HepG2 (cell line): ENCODE results near the gene METRNL. TPM values are rescaled to one million over a fixed set of nuclear protein-coding genes. Genes with fewer than 3 reads are reported as not detected.
"Not testable (repeated sequence)": the region's sequence is repeated elsewhere in the genome, so short reads cannot be mapped to it uniquely, and the experiment has no call there.

ENCODE experiments used
- ATAC-seq: fragments of 200-7000 bp; cut with Tn5 transposase; 3 replicates; pipeline ENCODE4 v1.9.1; 2020; ENCODE audit warnings: mild to moderate bottlenecking, moderate library complexity
- BruUV-seq: library from RNA; stranded (reverse); fragments of 400-500 nt; replicated peaks from 2 replicates; lab custom pipeline; 2021; lab: Mats Ljungman, UMichigan
- CTCF ChIA-PET: fragments of 300-600 bp; formaldehyde crosslinking; extraction: SDS; loops from one replicate; lab custom pipeline; 2021; ENCODE audit warnings: low total read pairs, inconsistent platforms, low intra/inter-chr PET ratio; lab: Yijun Ruan, JAX
- POLR2A ChIA-PET: fragments of 350-600 bp; sonication (Branson Sonifier 250); formaldehyde crosslinking; loops from one replicate; lab custom pipeline; 2020; ENCODE audit warnings: antibody characterized with exemption, inconsistent platforms; lab: Yijun Ruan, JAX
- DNase-seq: peaks from one replicate; pipeline ENCODE4 v3.0.0-alpha.2; 2015; ENCODE audit warnings: low spot score
- FAIRE-seq: peaks from 3 replicates; lab custom pipeline; 2011; peaks lifted over from hg19 to GRCh38; lab: Jason Lieb, UNC
- H2AFZ ChIP-seq: one replicate; pipeline ENCODE4 v1.6.1; 2011; ENCODE audit warnings: low read length, inconsistent platforms
- H3K27ac ChIP-seq: fragments of 300-600 bp; 3 replicates; pipeline ENCODE4 v1.8.0; 2011; ENCODE audit warnings: mixed run types, mild to moderate bottlenecking, mixed read lengths, low read length, inconsistent platforms; ENCODE audit not compliant: insufficient read depth; ENCODE audit errors: extremely low read length
- H3K27me3 ChIP-seq, 2 experiments: fragments of 200-600 bp in 1 of 2; 2 replicates in 1 of 2; 3 replicates in 1 of 2; pipeline versions ENCODE4 v1.6.0 to v1.8.0; 2011; ENCODE audit warnings: low read length in 2 of 2, mild to moderate bottlenecking in 2 of 2, moderate library complexity in 2 of 2, inconsistent platforms in 1 of 2; ENCODE audit not compliant: insufficient read depth in 2 of 2, control insufficient read depth in 1 of 2
- H3K36me3 ChIP-seq, 2 experiments: fragments of 200-600 bp in 1 of 2; replicated peaks in 1 of 2; 2 replicates in 1 of 2; 3 replicates in 1 of 2; pipeline versions ENCODE4 v1.5.1 to v1.8.0; 2011; ENCODE audit warnings: low read length in 2 of 2, inconsistent platforms in 1 of 2; ENCODE audit not compliant: insufficient read depth in 2 of 2, control insufficient read depth in 1 of 2
- H3K4me1 ChIP-seq: 2 replicates; pipeline ENCODE4 v1.5.1; 2012; ENCODE audit warnings: low read length, inconsistent platforms; ENCODE audit not compliant: insufficient read depth
- H3K4me2 ChIP-seq: 2 replicates; pipeline ENCODE4 v1.6.0; 2011; ENCODE audit warnings: low read depth, low read length, inconsistent platforms
- H3K4me3 ChIP-seq, 3 experiments: fragments of 200-600 bp in 1 of 3; sonication (generic), shearing (Covaris generic) in 1 of 3; replicated peaks in 1 of 3; 2 replicates each; pipeline ENCODE4 v1.5.1; 2011 to 2016; ENCODE audit warnings: low read length in 3 of 3, inconsistent platforms in 2 of 3, low read depth in 2 of 3, mild to moderate bottlenecking in 2 of 3, control low read depth in 1 of 3, mixed read lengths in 1 of 3; ENCODE audit not compliant: insufficient read depth in 1 of 3
- H3K79me2 ChIP-seq: one replicate; pipeline ENCODE4 v1.6.1; 2011; ENCODE audit warnings: low read length, inconsistent platforms; ENCODE audit not compliant: insufficient read depth
- H3K9ac ChIP-seq: 2 replicates; pipeline ENCODE4 v1.6.0; 2011; ENCODE audit warnings: mild to moderate bottlenecking, low read depth, low read length, inconsistent platforms; ENCODE audit not compliant: insufficient read depth
- H3K9me3 ChIP-seq: 2 replicates; pipeline ENCODE4 v1.5.1; 2012; ENCODE audit warnings: mild to moderate bottlenecking, low read length
- H4K20me1 ChIP-seq: 2 replicates; pipeline ENCODE4 v1.6.0; 2011; ENCODE audit warnings: inconsistent platforms, mild to moderate bottlenecking, low read length, moderate library complexity; ENCODE audit not compliant: insufficient read depth
- ATF1 ChIP-seq: IDR thresholded peaks from 2 replicates; pipeline ENCODE4 v1.6.1; 2016; ENCODE audit warnings: mild to moderate bottlenecking, control low read depth
- CCDC6 ChIP-seq: sonication (generic); formaldehyde crosslinking; IDR thresholded peaks from 2 replicates; pipeline ENCODE4 v1.8.1; 2022; ENCODE audit warnings: mild to moderate bottlenecking, missing genetic modification reagents, moderate library complexity
- GATA4 ChIP-seq: sonication (generic); IDR thresholded peaks from 2 replicates; pipeline ENCODE4 v1.6.1; 2016; ENCODE audit warnings: antibody characterized with exemption, low read depth, borderline replicate concordance
- HDAC2 ChIP-seq: sonication (generic); formaldehyde crosslinking; IDR thresholded peaks from 2 replicates; pipeline ENCODE4 v1.4.0; 2020; ENCODE audit warnings: missing genetic modification reagents
- HHEX ChIP-seq: IDR thresholded peaks from 2 replicates; pipeline ENCODE4 v1.6.1; 2016; ENCODE audit warnings: control low read depth
- MAFG ChIP-seq: sonication (generic); formaldehyde crosslinking; IDR thresholded peaks from 2 replicates; pipeline ENCODE4 v1.5.1; 2020; ENCODE audit warnings: mild to moderate bottlenecking, missing genetic modification reagents
- NKX3-1 ChIP-seq: sonication (generic); formaldehyde crosslinking; IDR thresholded peaks from 2 replicates; pipeline ENCODE4 v1.5.0; 2020; ENCODE audit warnings: missing genetic modification reagents
- PAWR ChIP-seq: sonication (generic); formaldehyde crosslinking; IDR thresholded peaks from 2 replicates; pipeline ENCODE4 v1.4.0; 2020; ENCODE audit warnings: missing genetic modification reagents, mild to moderate bottlenecking, borderline replicate concordance
- POLR2G ChIP-seq: fragments of 200-400 bp; formaldehyde crosslinking; IDR thresholded peaks from 2 replicates; pipeline ENCODE4 v1.6.1; 2018; ENCODE audit warnings: mild to moderate bottlenecking, low read depth, low read length, moderate library complexity
- RBM22 ChIP-seq: fragments of 200-400 bp; formaldehyde crosslinking; optimal IDR thresholded peaks from 2 replicates; pipeline ENCODE3; 2017; ENCODE audit warnings: mild to moderate bottlenecking, low read length, moderate library complexity
- SMYD3 ChIP-seq: sonication (generic); formaldehyde crosslinking; IDR thresholded peaks from 2 replicates; pipeline ENCODE4 v1.8.1; 2023; ENCODE audit warnings: mild to moderate bottlenecking, missing genetic modification reagents
- SOX5 ChIP-seq: IDR thresholded peaks from 2 replicates; pipeline ENCODE4 v1.6.1; 2016; ENCODE audit warnings: borderline replicate concordance
- SP4 ChIP-seq: sonication (generic); formaldehyde crosslinking; IDR thresholded peaks from 2 replicates; pipeline ENCODE4 v1.8.1; 2023; ENCODE audit warnings: mild to moderate bottlenecking, missing genetic modification reagents
- ZNF17 ChIP-seq: sonication (generic); formaldehyde crosslinking; IDR thresholded peaks from 2 replicates; pipeline ENCODE4 v1.5.0; 2020; ENCODE audit warnings: mild to moderate bottlenecking, missing genetic modification reagents
- ZNF562 ChIP-seq: sonication (generic); formaldehyde crosslinking; IDR thresholded peaks from 2 replicates; pipeline ENCODE4 v1.8.0; 2022; ENCODE audit warnings: missing genetic modification reagents, borderline replicate concordance
- ZSCAN29 ChIP-seq: sonication (generic); formaldehyde crosslinking; conservative IDR thresholded peaks from 2 replicates; pipeline ENCODE4 v1.4.0; 2020; ENCODE audit warnings: mild to moderate bottlenecking, missing genetic modification reagents
- WGBS: methylation state at CpG from one replicate; pipeline ENCODE4 v1.1.6; 2017; ENCODE audit warnings: low lambda C conversion rate; 5-methylcytosine and 5-hydroxymethylcytosine counted together
- in situ Hi-C: cut with HindIII; loops from 2 replicates; pipeline ENCODE4 v1.10.0; 2017; ENCODE audit warnings: low pct_unique_long_range_greater_than_20kb; ENCODE audit not compliant: extremely low pct_ligation_motif_present
- intact Hi-C: fragments of 100-400 bp; cut with micrococcal nuclease; formaldehyde crosslinking; loops from one replicate; pipeline ENCODE4 v1.10.0; 2022; ENCODE audit not compliant: unreplicated experiment
- polyA plus RNA-seq, 8 experiments: library from polyadenylated mRNA; depleted of rRNA in 3 of 8; stranded (reverse) in 7 of 8; unstranded in 1 of 8; fragments of >200 nt; fragmentation: Illumina TruSeq in 4 of 8; extraction: Trizol in 4 of 8; gene quantifications; 2 replicates each; pipeline versions ENCODE4 v1.2.1 to v1.2.3, GENCODE V29; 2011 to 2016; ENCODE audit warnings: low read depth in 4 of 8, missing spikeins in 1 of 8, mixed read lengths in 1 of 8; ENCODE audit not compliant: insufficient read depth in 1 of 8
- total RNA-seq, 5 experiments: library from RNA; depleted of rRNA; stranded (reverse); fragments of >200 nt; fragmentation: Illumina TruSeq; extraction: Trizol; gene quantifications; 2 replicates each; pipeline ENCODE4 v1.2.3, GENCODE V29; 2016; ENCODE audit warnings: low read depth in 1 of 5

The METRNL gene
- total and polyA plus RNA-seq, 2 of the 13 experiments (the other 11 are each of a cell fraction or from before 2014, with no cell fraction given) = 0.66 to 0.84 TPM

- no peak overlapping the region for H3K27ac ChIP-seq
- H3K9me3 ChIP-seq = no peaks in the 10 kb centered on the region
- ATAC-seq = no peak
- intact Hi-C loops (no loop called here), in situ Hi-C loops (no loop called here)
- no peak overlapping the region for H3K4me2 ChIP-seq
- DNase-seq = no peak
- TF ChIP-seq SP4 (CRISPR knock-in tag) (no peak), SMYD3 (CRISPR knock-in tag) (no peak), SOX5 (no peak), NKX3-1 (CRISPR knock-in tag) (no peak), PAWR (no peak), ZNF562 (CRISPR knock-in tag) (no peak), GATA4 (no peak), HHEX (CRISPR knock-in tag) (no peak), ZSCAN29 (no peak), CCDC6 (no peak), RBM22 (no peak), ZNF17 (CRISPR knock-in tag) (no peak), ATF1 (CRISPR knock-in tag) (no peak), POLR2G (no peak), MAFG (CRISPR knock-in tag) (no peak), HDAC2 (CRISPR knock-in tag) (no peak)
- H2AFZ ChIP-seq = no peak overlapping the region
- CTCF ChIA-PET = no interaction called here
- no TSS peak for BruUV-seq
- no peak overlapping the region for H3K4me3 ChIP-seq
- no peaks in the 10 kb centered on the region for H3K4me1 ChIP-seq
- H3K36me3 ChIP-seq = no peaks in the 10 kb centered on the region
- H3K27me3 ChIP-seq = peaks cover 28 to 87% of the 10 kb centered on the region in 2 experiments
- no peak overlapping the region for H3K9ac ChIP-seq
- POLR2A ChIA-PET = no interaction called here
- no peaks in the 10 kb centered on the region for H3K79me2 ChIP-seq
- no peaks in the 10 kb centered on the region; the same call in 1 of the 2 replicates for H4K20me1 ChIP-seq
- WGBS = 55% methylated on average over 39 of the region's 39 CpGs
- no peak for FAIRE-seq
These were observed 13.5 kb upstream of the METRNL start for GRCh38 chr17:83065660-83066542.

GRCh38 chr17:83066543-83066890, 12.9 kb upstream of the METRNL start:
- intact Hi-C loops, in situ Hi-C loops, ATAC-seq, H3K79me2 ChIP-seq, FAIRE-seq, H3K9ac ChIP-seq, H3K27ac ChIP-seq, POLR2A ChIA-PET, H3K36me3 ChIP-seq, CTCF ChIA-PET, H4K20me1 ChIP-seq, H3K9me3 ChIP-seq, DNase-seq, H3K4me2 ChIP-seq, H3K4me1 ChIP-seq, H2AFZ ChIP-seq, BruUV-seq, H3K4me3 ChIP-seq: not testable (repeated sequence)
- 52% methylated on average over 12 of the region's 19 CpGs for WGBS
- peaks cover 29 to 89% of the 10 kb centered on the region in 2 experiments for H3K27me3 ChIP-seq
